Ammon's horn (tissue), 1 donor: ENCODE results near the gene BID.
"Not testable (repeated sequence)": the region's sequence is repeated elsewhere in the genome, so short reads cannot be mapped to it uniquely, and the experiment has no call there.

Experiments
- DNase-seq: peaks from one replicate; pipeline ENCODE4 v3.0.0-alpha.2; 2016; ENCODE audit warnings: low spot score

Gene BID

GRCh38 chr22:17703811-17704210 lies 70.5 kb downstream of the BID start:
- no peak for DNase-seq

- DNase-seq: no peak
These were observed 73.5 kb downstream of the BID start for GRCh38 chr22:17700778-17701177.

GRCh38 chr22:17699696-17700340 lies 74.5 kb downstream of the BID start:
- no peak for DNase-seq

GRCh38 chr22:17698948-17699347 lies 75.3 kb downstream of the BID start:
- DNase-seq: no peak

GRCh38 chr22:17698276-17698675 lies 76.0 kb downstream of the BID start:
- DNase-seq: not testable (repeated sequence)

- not testable (repeated sequence) for DNase-seq
These were observed 77.1 kb downstream of the BID start for GRCh38 chr22:17697196-17697595.

GRCh38 chr22:17695986-17696385 lies 78.3 kb downstream of the BID start:
- no peak for DNase-seq

- no peak for DNase-seq
These were observed 79.5 kb downstream of the BID start for GRCh38 chr22:17694752-17695151.

GRCh38 chr22:17694193-17694592 lies 80.1 kb downstream of the BID start:
- no peak for DNase-seq

- no peak for DNase-seq
These were observed 81.4 kb downstream of the BID start for GRCh38 chr22:17692841-17693240.

GRCh38 chr22:17684245-17684644 lies 90.0 kb downstream of the BID start:
- no peak for DNase-seq
